Measurements from ENCODE around the gene REXO5. TPM values are rescaled to one million over a fixed set of nuclear protein-coding genes. Genes with fewer than 3 reads are reported as not detected.

Gene REXO5
- total RNA-seq, 1 donor from 2014 or later = 0.44 TPM

GRCh38 chr16:20781697-20782096 lies 24.6 kb upstream of the REXO5 start:
- intact Hi-C loops (cut with micrococcal nuclease) = no loop called here
- Mint-ChIP-seq H3K4me1 (no peaks in the 10 kb centered on the region), H3K9me3 (no peaks in the 10 kb centered on the region), H3K4me3 (no peak overlapping the region), H3K27ac (no peak overlapping the region), H3K27me3 (no peaks in the 10 kb centered on the region), H3K36me3 (ENCODE audit: low read depth) (no peaks in the 10 kb centered on the region)
- ChIA-PET POLR2A (no interaction called here), CTCF (no interaction called here)
- ATAC-seq (ENCODE audit: low read depth) (no peak), DNase-seq (no peak)
- no peak for TF ChIP-seq CTCF (IDR thresholded peaks at IDR 0.05)

- no peak for DNase-seq
- no peak for ATAC-seq (ENCODE audit: low read depth)
- no peak overlapping the region for H3K4me3 Mint-ChIP-seq
- no peak overlapping the region for H3K27ac Mint-ChIP-seq
- intact Hi-C loops (cut with micrococcal nuclease) = no loop called here
- no peaks in the 10 kb centered on the region for H3K27me3 Mint-ChIP-seq
- H3K36me3 Mint-ChIP-seq (ENCODE audit: low read depth) = no peaks in the 10 kb centered on the region
- no peak for TF ChIP-seq CTCF (IDR thresholded peaks at IDR 0.05)
- H3K4me1 Mint-ChIP-seq = no peaks in the 10 kb centered on the region
- POLR2A ChIA-PET = no interaction called here
- no peaks in the 10 kb centered on the region for H3K9me3 Mint-ChIP-seq
- CTCF ChIA-PET = no interaction called here
Measured at GRCh38 chr16:20782470-20782869, 23.9 kb upstream of the REXO5 start.

- ATAC-seq (ENCODE audit: low read depth) (no peak), DNase-seq (no peak)
- no peaks in the 10 kb centered on the region for H3K9me3 Mint-ChIP-seq
- H3K4me3 Mint-ChIP-seq = no peak overlapping the region
- ChIA-PET CTCF (no interaction called here), POLR2A (no interaction called here)
- no peaks in the 10 kb centered on the region for H3K4me1 Mint-ChIP-seq
- no peak for TF ChIP-seq CTCF (IDR thresholded peaks at IDR 0.05)
- no peaks in the 10 kb centered on the region for H3K36me3 Mint-ChIP-seq (ENCODE audit: low read depth)
- intact Hi-C loops (cut with micrococcal nuclease) = no loop called here
- no peaks in the 10 kb centered on the region for H3K27me3 Mint-ChIP-seq
- no peak overlapping the region for H3K27ac Mint-ChIP-seq
Measured at GRCh38 chr16:20784204-20784603, 22.1 kb upstream of the REXO5 start.

- intact Hi-C loops (cut with micrococcal nuclease) = no loop called here
- ChIA-PET POLR2A (no interaction called here), CTCF (no interaction called here)
- no peak overlapping the region for H3K27ac Mint-ChIP-seq
- no peaks in the 10 kb centered on the region for H3K36me3 Mint-ChIP-seq (ENCODE audit: low read depth)
- no peak for TF ChIP-seq CTCF (IDR thresholded peaks at IDR 0.05)
- no peaks in the 10 kb centered on the region for H3K4me1 Mint-ChIP-seq
- ATAC-seq (ENCODE audit: low read depth) = no peak
- DNase-seq = no peak
- H3K4me3 Mint-ChIP-seq = no peak overlapping the region
- H3K9me3 Mint-ChIP-seq = no peaks in the 10 kb centered on the region
- no peaks in the 10 kb centered on the region for H3K27me3 Mint-ChIP-seq
Measured at GRCh38 chr16:20789130-20789529, 17.2 kb upstream of the REXO5 start.

- Mint-ChIP-seq H3K4me3 (no peak overlapping the region), H3K36me3 (ENCODE audit: low read depth) (no peaks in the 10 kb centered on the region), H3K9me3 (no peaks in the 10 kb centered on the region), H3K4me1 (no peaks in the 10 kb centered on the region), H3K27me3 (no peaks in the 10 kb centered on the region), H3K27ac (no peak overlapping the region)
- ChIA-PET POLR2A (interaction anchor here (0.6 kb wide), 1 partner anchor 1519 kb away, joined by 4 read pairs; no protein-coding TSS in a partner anchor), CTCF (no interaction called here)
- no peak for DNase-seq
- intact Hi-C loops (cut with micrococcal nuclease) = no loop called here
- no peak for ATAC-seq (ENCODE audit: low read depth)
- no peak for TF ChIP-seq CTCF (IDR thresholded peaks at IDR 0.05)
Measured at GRCh38 chr16:20791923-20792612, 14.3 kb upstream of the REXO5 start.

Data from activated B cell treated with CpG ODN at 0.5 μM for 24 hours (primary cell).